SK-N-SH (cell line): ENCODE data around the gene LTBP1. TPM values are rescaled to one million over a fixed set of nuclear protein-coding genes. Genes with fewer than 3 reads are reported as not detected.

Experiments
- CTCF ChIA-PET: fragments of 300-600, 350-600 bp; formaldehyde crosslinking; extraction: SDS; loops from one replicate; lab custom pipeline; 2021; lab: Yijun Ruan, JAX
- POLR2A ChIA-PET: fragments of 350-600 bp; sonication (Branson Sonifier 250); formaldehyde crosslinking; extraction: SDS; loops from one replicate; lab custom pipeline; 2020; ENCODE audit warnings: antibody characterized with exemption, inconsistent platforms; lab: Yijun Ruan, JAX
- DNase-seq: peaks from one replicate; pipeline ENCODE4 v3.0.0; 2012
- H2AFZ ChIP-seq: fragments of 200-600 bp; sonication (generic); 2 replicates; pipeline ENCODE4 v1.8.1; 2016; ENCODE audit warnings: antibody characterized with exemption, mild to moderate bottlenecking, low read depth
- H3F3A ChIP-seq: fragments of 200-600 bp; sonication (generic); replicated peaks from 2 replicates; pipeline ENCODE3; 2016; ENCODE audit warnings: antibody characterized with exemption, mild to moderate bottlenecking; ENCODE audit not compliant: insufficient read depth
- H3K27ac ChIP-seq, 2 experiments: fragments of 200-500 bp in 1 of 2; fragments of 200-600 bp in 1 of 2; sonication (Bioruptor generic) in 1 of 2; sonication (generic), shearing (Covaris generic) in 1 of 2; 2 replicates each; pipeline versions ENCODE4 v1.5.1 to v1.6.1; 2014 to 2016; ENCODE audit warnings: low read depth in 2 of 2, inconsistent platforms in 1 of 2, low read length in 1 of 2, mild to moderate bottlenecking in 1 of 2, mixed read lengths in 1 of 2
- H3K27me3 ChIP-seq: fragments of 200-600 bp; sonication (generic), shearing (Covaris generic); 2 replicates; pipeline ENCODE4 v1.6.1; 2016; ENCODE audit warnings: mixed run types; ENCODE audit not compliant: insufficient read depth
- H3K36me3 ChIP-seq, 2 experiments: fragments of 200-500 bp in 1 of 2; fragments of 200-600 bp in 1 of 2; sonication (Bioruptor generic) in 1 of 2; sonication (generic) in 1 of 2; replicated peaks in 1 of 2; 2 replicates each; pipeline versions ENCODE3 to v1.5.1; 2014 to 2016; ENCODE audit warnings: low read length in 1 of 2, mild to moderate bottlenecking in 1 of 2; ENCODE audit not compliant: insufficient read depth in 2 of 2, control insufficient read depth in 1 of 2
- H3K4me1 ChIP-seq, 2 experiments: fragments of 200-500 bp in 1 of 2; fragments of 200-600 bp in 1 of 2; sonication (Bioruptor generic) in 1 of 2; sonication (generic), shearing (Covaris generic) in 1 of 2; 2 replicates each; pipeline versions ENCODE4 v1.5.1 to v1.6.1; 2014 to 2016; ENCODE audit warnings: low read depth in 1 of 2, low read length in 1 of 2, mixed run types in 1 of 2; ENCODE audit not compliant: insufficient read depth in 2 of 2, control insufficient read depth in 1 of 2
- H3K4me2 ChIP-seq: fragments of 200-600 bp; sonication (generic), shearing (Covaris generic); 2 replicates; pipeline ENCODE4 v1.6.1; 2017; ENCODE audit warnings: mixed run types
- H3K4me3 ChIP-seq, 2 experiments: fragments of 200-500 bp in 1 of 2; fragments of 200-600 bp in 1 of 2; sonication (Bioruptor generic) in 1 of 2; sonication (generic), shearing (Covaris generic) in 1 of 2; 2 replicates each; pipeline versions ENCODE4 v1.5.1 to v1.8.1; 2014 to 2016; ENCODE audit warnings: low read depth in 2 of 2, inconsistent platforms in 1 of 2, low read length in 1 of 2, mild to moderate bottlenecking in 1 of 2, mixed read lengths in 1 of 2, moderate library complexity in 1 of 2
- H3K79me2 ChIP-seq: fragments of 200-600 bp; sonication (generic); 2 replicates; pipeline ENCODE4 v1.8.1; 2017; ENCODE audit warnings: mild to moderate bottlenecking; ENCODE audit not compliant: insufficient read depth
- H3K9ac ChIP-seq: fragments of 200-600 bp; sonication (generic); 2 replicates; pipeline ENCODE4 v1.6.1; 2017; ENCODE audit warnings: mixed run types
- H3K9me2 ChIP-seq: fragments of 200-600 bp; sonication (generic); 2 replicates; pipeline ENCODE4 v1.6.1; 2017; ENCODE audit warnings: mixed run types
- H3K9me3 ChIP-seq: fragments of 200-600 bp; sonication (generic); 2 replicates; pipeline ENCODE4 v1.6.1; 2017; ENCODE audit warnings: mixed run types, mild to moderate bottlenecking, moderate library complexity
- H4K20me1 ChIP-seq: fragments of 200-600 bp; sonication (generic); 2 replicates; pipeline ENCODE4 v1.6.1; 2017; ENCODE audit warnings: mild to moderate bottlenecking, mixed run types; ENCODE audit not compliant: insufficient read depth
- EP300 ChIP-seq, 2 experiments: IDR thresholded peaks; 2 replicates each; pipeline versions ENCODE4 v1.4.0 to v1.6.1; 2012; ENCODE audit warnings: borderline replicate concordance in 1 of 2, low read depth in 1 of 2, low read length in 1 of 2
- FOSL2 ChIP-seq: IDR thresholded peaks from 2 replicates; pipeline ENCODE4 v1.4.0; 2012; ENCODE audit warnings: low read depth, mild to moderate bottlenecking, moderate library complexity, borderline replicate concordance
- FOXJ3 ChIP-seq: sonication (generic); formaldehyde crosslinking; IDR thresholded peaks from 2 replicates; pipeline ENCODE4 v1.5.1; 2020; ENCODE audit warnings: mild to moderate bottlenecking, missing genetic modification reagents
- IRF3 ChIP-seq: fragments of 150-350 bp; IDR thresholded peaks from 2 replicates; pipeline ENCODE4 v1.6.1; 2016; ENCODE audit warnings: mild to moderate bottlenecking, low read depth, low read length
- MAX ChIP-seq: IDR thresholded peaks from 2 replicates; pipeline ENCODE4 v1.4.0; 2012; ENCODE audit warnings: low read depth
- PBX3 ChIP-seq: IDR thresholded peaks from 2 replicates; pipeline ENCODE4; 2012
- RAD21 ChIP-seq: IDR thresholded peaks from 2 replicates; pipeline ENCODE4 v1.6.1; 2012; ENCODE audit warnings: mild to moderate bottlenecking, low read length
- RCOR1 ChIP-seq: fragments of 150-350 bp; IDR thresholded peaks from 2 replicates; pipeline ENCODE4 v1.6.1; 2017; ENCODE audit warnings: antibody characterized with exemption, low read length
- REST ChIP-seq: IDR thresholded peaks from 2 replicates; pipeline ENCODE4 v1.6.1; 2012; ENCODE audit warnings: mild to moderate bottlenecking, low read depth, low read length, moderate library complexity
- RFX5 ChIP-seq: IDR thresholded peaks from 2 replicates; pipeline ENCODE4 v1.6.1; 2012; ENCODE audit warnings: mild to moderate bottlenecking, improper control_type of control experiment, low read length
- RXRA ChIP-seq: IDR thresholded peaks from 2 replicates; pipeline ENCODE4 v1.4.0; 2012; ENCODE audit warnings: low read depth, mild to moderate bottlenecking, borderline replicate concordance
- SIN3A ChIP-seq: IDR thresholded peaks from 2 replicates; pipeline ENCODE4 v1.6.1; 2012; ENCODE audit warnings: low read depth, mild to moderate bottlenecking, low read length, moderate library complexity, borderline replicate concordance
- USF2 ChIP-seq: fragments of 150-350 bp; IDR thresholded peaks from 2 replicates; pipeline ENCODE4 v1.6.1; 2017; ENCODE audit warnings: antibody characterized with exemption, low read length, low read depth, borderline replicate concordance
- YY1 ChIP-seq: IDR thresholded peaks from 2 replicates; pipeline ENCODE4 v1.4.0; 2012; ENCODE audit warnings: low read depth, mild to moderate bottlenecking
- ZBTB33 ChIP-seq: IDR thresholded peaks from 2 replicates; pipeline ENCODE4 v1.4.0; 2012; ENCODE audit warnings: low read depth, borderline replicate concordance
- WGBS: methylation state at CpG from one replicate; pipeline ENCODE4 v1.1.6; 2017; ENCODE audit warnings: low lambda C conversion rate; 5-methylcytosine and 5-hydroxymethylcytosine counted together
- polyA plus RNA-seq, 3 experiments: library from polyadenylated mRNA; depleted of rRNA; stranded (reverse); fragments of >200 nt; gene quantifications; 2 replicates each; pipeline ENCODE4 v1.2.3, GENCODE V29; 2012

LTBP1 gene
- polyA plus RNA-seq, 1 of the 3 experiments (the other 2 are of a cell fraction), result 467 TPM

- Histone ChIP-seq H3K9ac (peak overlapping the region; percentile 35; the same call in 1 of the 2 replicates), H3K4me3 (no peak overlapping the region), H3K4me2 (0 out of 2 replicates have a peak overlapping the region, but pooled peaks have one; percentile 7)
- POLR2A ChIA-PET, result no interaction called here
- CTCF ChIA-PET, result interaction anchor here (1.6 kb wide), 2 partner anchors 9 to 15 kb away, joined by 4 to 5 read pairs; no protein-coding TSS in a partner anchor
- no peak for TF ChIP-seq RAD21
- TF ChIP-seq RXRA, result no peak
- no peak for TF ChIP-seq RCOR1
- no peak for TF ChIP-seq IRF3
- TF ChIP-seq FOXJ3 (CRISPR knock-in tag), result no peak
- no peak for TF ChIP-seq YY1
- no peak for TF ChIP-seq USF2
- TF ChIP-seq REST, result no peak
- TF ChIP-seq MAX, result no peak
- no peak for TF ChIP-seq EP300 (IDR thresholded peaks at IDR 0.05; ENCODE audit: borderline replicate concordance in 1 of 2, low read depth in 1 of 2, low read length in 1 of 2)
- TF ChIP-seq RFX5, result no peak
- TF ChIP-seq ZBTB33, result no peak
- no peak for TF ChIP-seq PBX3
- TF ChIP-seq FOSL2, result no peak
- no peak for TF ChIP-seq SIN3A
- TF ChIP-seq, all 33 proteins: peak for 0
- H3K9me3 ChIP-seq, result no peaks in the 10 kb centered on the region
- H3K79me2 ChIP-seq, result peaks cover 57% of the 10 kb centered on the region; the same call in 1 of the 2 replicates
- H3K27me3 ChIP-seq, result no peaks in the 10 kb centered on the region
- no peaks in the 10 kb centered on the region for H4K20me1 ChIP-seq
- H3K9me2 ChIP-seq, result no peaks in the 10 kb centered on the region
- peak overlapping the region in 1 of 2 experiments; percentile 78; a peak in 2 of 4 replicates for H3K27ac ChIP-seq
- peaks cover 40 to 56% of the 10 kb centered on the region in 2 experiments for H3K36me3 ChIP-seq
- H3F3A ChIP-seq, result peaks cover 43% of the 10 kb centered on the region
- WGBS, result 50% methylated on average over 4 of the region's 4 CpGs
- DNase-seq, result no peak
- peaks cover 0 to 45% of the 10 kb centered on the region in 2 experiments; a peak in 3 of 4 replicates for H3K4me1 ChIP-seq
- no peak overlapping the region for H2AFZ ChIP-seq
These were observed 272.4 kb downstream of the LTBP1 start for GRCh38 chr2:33219114-33219513.
